Hepatocyte (in vitro differentiated cells): ENCODE data around the gene RASGRP1. TPM values are rescaled to one million over a fixed set of nuclear protein-coding genes. Genes with fewer than 3 reads are reported as not detected.
"Not testable (repeated sequence)": the region's sequence is repeated elsewhere in the genome, so short reads cannot be mapped to it uniquely, and the experiment has no call there.

Source experiments
- DNase-seq: peaks from one replicate; pipeline ENCODE4 v3.0.0-alpha.2; 2016; ENCODE audit warnings: low spot score
- H2AFZ ChIP-seq: fragments of 200-600 bp; sonication (generic); 2 replicates; pipeline ENCODE4 v1.6.0; 2016; ENCODE audit warnings: antibody characterized with exemption, mild to moderate bottlenecking
- H3K27ac ChIP-seq: fragments of 200-600 bp; sonication (generic); 2 replicates; pipeline ENCODE4 v1.5.1; 2016; ENCODE audit warnings: mild to moderate bottlenecking
- H3K27me3 ChIP-seq: fragments of 200-600 bp; sonication (generic); 2 replicates; pipeline ENCODE4 v1.6.1; 2016
- H3K36me3 ChIP-seq: fragments of 200-600 bp; sonication (generic); replicated peaks from 2 replicates; pipeline ENCODE4 v1.5.1; 2016; ENCODE audit warnings: low read depth; ENCODE audit not compliant: insufficient read depth
- H3K4me1 ChIP-seq: fragments of 200-600 bp; sonication (generic); 2 replicates; pipeline ENCODE4 v1.5.1; 2016; ENCODE audit warnings: mild to moderate bottlenecking, moderate library complexity; ENCODE audit not compliant: insufficient read depth
- H3K4me2 ChIP-seq: fragments of 200-600 bp; sonication (generic); 2 replicates; pipeline ENCODE4 v1.6.0; 2016
- H3K4me3 ChIP-seq: fragments of 200-600 bp; sonication (generic); 2 replicates; pipeline ENCODE4 v1.5.1; 2016; ENCODE audit warnings: mild to moderate bottlenecking
- H3K79me2 ChIP-seq: fragments of 200-600 bp; sonication (generic); 2 replicates; pipeline ENCODE4 v1.6.0; 2017; ENCODE audit warnings: mild to moderate bottlenecking
- H3K9me2 ChIP-seq: fragments of 200-600 bp; sonication (generic); replicated peaks from 2 replicates; pipeline ENCODE4 v1.6.0; 2017; ENCODE audit warnings: mild to moderate bottlenecking; ENCODE audit not compliant: insufficient read depth
- H3K9me3 ChIP-seq: fragments of 200-600 bp; sonication (generic); 2 replicates; pipeline ENCODE4 v1.5.1; 2016; ENCODE audit warnings: low read depth, mild to moderate bottlenecking
- H4K20me1 ChIP-seq: fragments of 200-600 bp; sonication (generic); 2 replicates; pipeline ENCODE4 v1.6.0; 2016; ENCODE audit warnings: mild to moderate bottlenecking; ENCODE audit not compliant: insufficient read depth, poor library complexity, severe bottlenecking
- EZH2 ChIP-seq: fragments of 200-600 bp; sonication (generic); IDR thresholded peaks from 2 replicates; pipeline ENCODE4 v1.6.1; 2016; ENCODE audit warnings: antibody characterized with exemption, mild to moderate bottlenecking, borderline replicate concordance
- EZH2phosphoT487 ChIP-seq: fragments of 200-600 bp; sonication (generic); IDR thresholded peaks from one replicate; pipeline ENCODE4 v1.6.1; 2018; ENCODE audit warnings: antibody characterized with exemption, mild to moderate bottlenecking, low read depth, moderate library complexity; ENCODE audit not compliant: unreplicated experiment, severe bottlenecking
- WGBS: methylation state at CpG from one replicate; pipeline ENCODE4 v1.1.6; 2016; ENCODE audit warnings: low lambda C conversion rate; ENCODE audit errors: missing lambda C conversion rate; 5-methylcytosine and 5-hydroxymethylcytosine counted together
- polyA plus RNA-seq: library from polyadenylated mRNA; unstranded; fragments of >200 nt; fragmentation: Nextera tagmentation; extraction: Ambion mirVana; gene quantifications from 2 replicates; pipeline ENCODE4 v1.2.1, GENCODE V29; 2016
- total RNA-seq: library from RNA; depleted of rRNA; stranded (reverse); fragments of >200 nt; gene quantifications from 2 replicates; pipeline ENCODE4 v1.2.3, GENCODE V29; 2014
- TF ChIP-seq, protein P1 (sequence below): fragments of 200-600 bp; sonication (generic); IDR thresholded peaks from 2 replicates; pipeline ENCODE4 v1.5.1; 2016; ENCODE audit warnings: antibody characterized with exemption, mild to moderate bottlenecking; ENCODE audit not compliant: poor library complexity

The RASGRP1 gene
- total and polyA plus RNA-seq, 2 experiments from 2014 or later, result 0.41 to 0.53 TPM

- Histone ChIP-seq H3K4me3 (no peak overlapping the region), H3K27me3 (no peaks in the 10 kb centered on the region), H3K27ac (no peak overlapping the region), H4K20me1 (no peaks in the 10 kb centered on the region), H3K4me1 (no peaks in the 10 kb centered on the region), H3K36me3 (no peaks in the 10 kb centered on the region), H2AFZ (no peak overlapping the region), H3K9me3 (no peaks in the 10 kb centered on the region), H3K4me2 (no peak overlapping the region), H3K9me2 (no peaks in the 10 kb centered on the region), H3K79me2 (no peaks in the 10 kb centered on the region)
- no peak for TF ChIP-seq EZH2phosphoT487
- TF ChIP-seq EZH2, result no peak
- TF ChIP-seq, protein P1, sequence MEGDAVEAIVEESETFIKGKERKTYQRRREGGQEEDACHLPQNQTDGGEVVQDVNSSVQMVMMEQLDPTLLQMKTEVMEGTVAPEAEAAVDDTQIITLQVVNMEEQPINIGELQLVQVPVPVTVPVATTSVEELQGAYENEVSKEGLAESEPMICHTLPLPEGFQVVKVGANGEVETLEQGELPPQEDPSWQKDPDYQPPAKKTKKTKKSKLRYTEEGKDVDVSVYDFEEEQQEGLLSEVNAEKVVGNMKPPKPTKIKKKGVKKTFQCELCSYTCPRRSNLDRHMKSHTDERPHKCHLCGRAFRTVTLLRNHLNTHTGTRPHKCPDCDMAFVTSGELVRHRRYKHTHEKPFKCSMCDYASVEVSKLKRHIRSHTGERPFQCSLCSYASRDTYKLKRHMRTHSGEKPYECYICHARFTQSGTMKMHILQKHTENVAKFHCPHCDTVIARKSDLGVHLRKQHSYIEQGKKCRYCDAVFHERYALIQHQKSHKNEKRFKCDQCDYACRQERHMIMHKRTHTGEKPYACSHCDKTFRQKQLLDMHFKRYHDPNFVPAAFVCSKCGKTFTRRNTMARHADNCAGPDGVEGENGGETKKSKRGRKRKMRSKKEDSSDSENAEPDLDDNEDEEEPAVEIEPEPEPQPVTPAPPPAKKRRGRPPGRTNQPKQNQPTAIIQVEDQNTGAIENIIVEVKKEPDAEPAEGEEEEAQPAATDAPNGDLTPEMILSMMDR, result no peak
- WGBS, result 49% methylated on average over 3 of the region's 3 CpGs
- DNase-seq, result no peak
Observed at GRCh38 chr15:38588672-38589071, 24.1 kb upstream of the RASGRP1 start.

DNA sequence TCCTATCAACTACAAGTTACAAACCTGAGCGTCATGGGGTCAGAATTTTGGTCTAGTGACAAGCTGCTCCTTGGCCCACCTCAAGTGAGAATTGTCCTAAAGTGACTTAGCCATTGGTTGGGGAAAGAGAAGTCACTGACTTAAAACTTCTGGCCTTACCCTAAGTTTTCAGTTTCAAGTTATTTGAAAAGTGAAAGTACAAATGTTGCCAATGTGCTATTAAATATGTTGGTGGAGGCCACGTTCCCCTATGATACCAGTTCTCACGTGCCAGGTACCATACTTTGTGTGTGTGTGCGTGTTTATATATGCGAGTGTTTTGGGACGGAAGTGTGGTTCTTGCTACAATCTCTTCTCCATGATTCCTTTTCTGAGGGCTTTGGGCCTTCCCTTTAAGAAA lies 22.6 kb upstream of the RASGRP1 start:
- 87% methylated on average over 6 of the region's 6 CpGs for WGBS
- TF ChIP-seq EZH2phosphoT487 (no peak), EZH2 (no peak)
- TF ChIP-seq, protein P1, result no peak
- no peaks in the 10 kb centered on the region for H4K20me1 ChIP-seq

GRCh38 chr15:38586005-38586404 lies 21.4 kb upstream of the RASGRP1 start:
- DNase-seq, H4K20me1 ChIP-seq, H3K36me3 ChIP-seq: not testable (repeated sequence)

More for the DNA sequence above, 22.6 kb upstream of the RASGRP1 start:
- Histone ChIP-seq H3K9me3 (no peaks in the 10 kb centered on the region), H3K27me3 (no peaks in the 10 kb centered on the region), H3K79me2 (no peaks in the 10 kb centered on the region), H3K27ac (no peak overlapping the region), H3K4me2 (no peak overlapping the region), H3K9me2 (no peaks in the 10 kb centered on the region), H3K4me1 (no peaks in the 10 kb centered on the region), H3K36me3 (no peaks in the 10 kb centered on the region), H3K4me3 (no peak overlapping the region), H2AFZ (no peak overlapping the region)
- DNase-seq, result no peak

DNA sequence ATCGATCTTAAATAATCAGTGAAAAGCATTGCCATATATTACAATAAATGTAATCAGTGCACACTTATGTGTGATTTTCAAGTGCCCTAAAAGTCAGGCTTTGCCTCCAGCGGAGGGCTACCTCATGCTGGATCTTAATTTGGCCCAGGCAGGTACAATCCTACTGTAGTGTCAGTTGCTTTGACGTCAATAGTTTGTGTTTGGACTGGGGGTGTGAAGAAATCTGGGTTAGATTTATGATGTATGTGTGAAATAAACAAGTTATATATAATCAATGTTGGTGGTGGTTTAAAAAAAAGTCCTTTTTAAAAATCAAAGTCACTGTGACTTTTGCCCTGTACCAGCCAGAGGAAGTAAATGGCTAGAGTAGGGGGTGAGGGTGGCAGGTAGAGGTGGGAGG lies 14.0 kb upstream of the RASGRP1 start:
- Histone ChIP-seq H3K4me2 (no peak overlapping the region), H3K4me1 (no peaks in the 10 kb centered on the region), H3K79me2 (no peaks in the 10 kb centered on the region), H3K27me3 (no peaks in the 10 kb centered on the region), H3K27ac (no peak overlapping the region), H3K36me3 (no peaks in the 10 kb centered on the region), H4K20me1 (no peaks in the 10 kb centered on the region), H2AFZ (no peak overlapping the region), H3K9me3 (no peaks in the 10 kb centered on the region), H3K4me3 (no peak overlapping the region), H3K9me2 (no peaks in the 10 kb centered on the region)
- no peak for DNase-seq
- WGBS, result 90% methylated on average over 3 of the region's 3 CpGs
- TF ChIP-seq EZH2 (no peak), EZH2phosphoT487 (no peak)
- TF ChIP-seq, protein P1, result no peak

More at GRCh38 chr15:38586005-38586404, 21.4 kb upstream of the RASGRP1 start:
- H3K4me2 ChIP-seq, H3K9me2 ChIP-seq, H3K4me1 ChIP-seq, H3K27me3 ChIP-seq, H2AFZ ChIP-seq, H3K79me2 ChIP-seq, H3K27ac ChIP-seq, H3K4me3 ChIP-seq, H3K9me3 ChIP-seq: not testable (repeated sequence)
- 91% methylated on average over 2 of the region's 2 CpGs for WGBS
